Testis (tissue), 3 donors: ENCODE data around the gene CCDC50. TPM values are rescaled to one million over a fixed set of nuclear protein-coding genes. Genes with fewer than 3 reads are reported as not detected.

Experiments
- DNase-seq: peaks from one replicate; pipeline ENCODE4 v3.0.0-alpha.2; 2019
- H3K27ac ChIP-seq, 2 donors: fragments of 200-600 bp; sonication (generic); one replicate each; pipeline ENCODE4 v1.5.1; 2019
- H3K27me3 ChIP-seq: fragments of 200-600 bp; sonication (generic); one replicate; pipeline ENCODE4 v1.5.1; 2019
- H3K36me3 ChIP-seq: fragments of 200-600 bp; sonication (generic); one replicate; pipeline ENCODE4 v1.5.1; 2017; ENCODE audit warnings: low read depth; ENCODE audit errors: missing control alignments
- H3K4me1 ChIP-seq: fragments of 200-600 bp; sonication (generic); one replicate; pipeline ENCODE4 v1.5.1; 2019
- H3K4me3 ChIP-seq, 2 donors: fragments of 200-600 bp; sonication (generic); one replicate each; pipeline ENCODE4 v1.5.1; 2017 to 2019
- H3K9me3 ChIP-seq: fragments of 200-600 bp; sonication (generic); one replicate; pipeline ENCODE4 v1.5.1; 2017
- POLR2A ChIP-seq: fragments of 450-650 bp; IDR thresholded peaks from one replicate; pipeline ENCODE4 v1.6.1; 2017; ENCODE audit warnings: antibody characterized with exemption, mild to moderate bottlenecking, moderate library complexity
- WGBS, 2 donors: methylation state at CpG; one replicate each; pipeline ENCODE4 v1.1.5; 2018; 5-methylcytosine and 5-hydroxymethylcytosine counted together
- intact Hi-C: fragments of 100-400 bp; cut with DNase I; formaldehyde crosslinking; loops from one replicate; pipeline ENCODE4 v1.15.1; 2023; ENCODE audit warnings: low total_unique reads
- polyA plus RNA-seq: library from polyadenylated mRNA; stranded (reverse); fragments of 350-450 nt; fragmentation: Illumina TruSeq; extraction: RNeasy Lipid Tissue Mini Kit (QIAGEN cat#74804); gene quantifications from one replicate; pipeline ENCODE4 v1.2.3, GENCODE V29; 2014; ENCODE audit warnings: low read depth, low replicate concordance; ENCODE audit not compliant: insufficient read depth
- total RNA-seq, 2 donors: library from RNA; depleted of rRNA; stranded (reverse); fragments of >200 nt; gene quantifications; one replicate each; pipeline ENCODE4 v1.2.3, GENCODE V29; 2016
- TF ChIP-seq, protein P1 (sequence below), 3 experiments: fragments of 450-650 bp in 2 of 3; fragments of 200-600 bp in 1 of 3; sonication (generic) in 1 of 3; IDR thresholded peaks; one replicate each; pipeline ENCODE4 v1.5.1; 2016 to 2019; ENCODE audit warnings: antibody characterized with exemption in 3 of 3, mild to moderate bottlenecking in 2 of 3, moderate library complexity in 1 of 3

The CCDC50 gene
- total and polyA plus RNA-seq, 3 donors from 2014 or later = 65.0 to 69.9 (median 68.2) TPM

- Histone ChIP-seq H3K9me3 (no peaks in the 10 kb centered on the region), H3K27ac (no peak overlapping the region), H3K36me3 (no peaks in the 10 kb centered on the region), H3K27me3 (no peaks in the 10 kb centered on the region), H3K4me3 (no peak overlapping the region), H3K4me1 (peaks cover 15% of the 10 kb centered on the region)
- 74 to 80% methylated on average over 1 of the region's 1 CpG for WGBS, 2 donors
- no peak for DNase-seq
- intact Hi-C loops = no loop called here
- TF ChIP-seq, protein P1, sequence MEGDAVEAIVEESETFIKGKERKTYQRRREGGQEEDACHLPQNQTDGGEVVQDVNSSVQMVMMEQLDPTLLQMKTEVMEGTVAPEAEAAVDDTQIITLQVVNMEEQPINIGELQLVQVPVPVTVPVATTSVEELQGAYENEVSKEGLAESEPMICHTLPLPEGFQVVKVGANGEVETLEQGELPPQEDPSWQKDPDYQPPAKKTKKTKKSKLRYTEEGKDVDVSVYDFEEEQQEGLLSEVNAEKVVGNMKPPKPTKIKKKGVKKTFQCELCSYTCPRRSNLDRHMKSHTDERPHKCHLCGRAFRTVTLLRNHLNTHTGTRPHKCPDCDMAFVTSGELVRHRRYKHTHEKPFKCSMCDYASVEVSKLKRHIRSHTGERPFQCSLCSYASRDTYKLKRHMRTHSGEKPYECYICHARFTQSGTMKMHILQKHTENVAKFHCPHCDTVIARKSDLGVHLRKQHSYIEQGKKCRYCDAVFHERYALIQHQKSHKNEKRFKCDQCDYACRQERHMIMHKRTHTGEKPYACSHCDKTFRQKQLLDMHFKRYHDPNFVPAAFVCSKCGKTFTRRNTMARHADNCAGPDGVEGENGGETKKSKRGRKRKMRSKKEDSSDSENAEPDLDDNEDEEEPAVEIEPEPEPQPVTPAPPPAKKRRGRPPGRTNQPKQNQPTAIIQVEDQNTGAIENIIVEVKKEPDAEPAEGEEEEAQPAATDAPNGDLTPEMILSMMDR (IDR thresholded peaks at IDR 0.05) = no peak
- no peak for TF ChIP-seq POLR2A
Measured at GRCh38 chr3:191387441-191388077, 58.4 kb downstream of the CCDC50 start.

GRCh38 chr3:191388823-191389222, 59.6 kb downstream of the CCDC50 start:
- intact Hi-C loops = no loop called here

DNA sequence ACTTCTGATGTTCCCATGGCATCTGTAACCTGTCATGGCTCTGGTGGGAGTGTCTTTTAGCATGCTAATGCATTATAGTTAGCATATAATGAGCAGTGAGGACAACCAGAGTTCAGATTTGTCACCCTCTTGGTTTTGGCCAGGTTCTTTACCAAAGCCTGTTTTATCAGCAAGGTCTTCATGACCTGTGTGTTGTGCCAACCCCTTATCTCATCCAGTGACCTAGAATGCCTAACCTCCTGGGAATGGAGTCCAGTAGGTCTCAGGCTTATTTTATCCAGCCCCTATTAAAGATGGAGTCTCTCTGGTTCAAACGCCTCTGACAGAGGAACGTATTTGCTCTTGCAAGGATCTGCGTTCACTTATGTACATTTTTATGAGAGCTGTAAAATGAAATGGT, 61.4 kb downstream of the CCDC50 start:
- TF ChIP-seq POLR2A = no peak
- TF ChIP-seq, protein P1 (IDR thresholded peaks at IDR 0.05) = no peak
- H3K4me3 ChIP-seq = no peak overlapping the region
- no peaks in the 10 kb centered on the region for H3K36me3 ChIP-seq
- no peaks in the 10 kb centered on the region for H3K27me3 ChIP-seq
- intact Hi-C loops = no loop called here
- WGBS, 2 donors = 87 to 90% methylated on average over 3 of the region's 3 CpGs
- H3K4me1 ChIP-seq = peaks cover 5% of the 10 kb centered on the region
- H3K27ac ChIP-seq = no peak overlapping the region
- no peaks in the 10 kb centered on the region for H3K9me3 ChIP-seq
- DNase-seq = no peak

More at GRCh38 chr3:191388823-191389222, 59.6 kb downstream of the CCDC50 start:
- no peaks in the 10 kb centered on the region for H3K27me3 ChIP-seq
- H3K36me3 ChIP-seq = no peaks in the 10 kb centered on the region
- no peak overlapping the region for H3K4me3 ChIP-seq
- TF ChIP-seq POLR2A = no peak
- TF ChIP-seq, protein P1 (IDR thresholded peaks at IDR 0.05) = peak in 1 of 3 experiments; percentile 25
- no peak overlapping the region for H3K27ac ChIP-seq
- H3K4me1 ChIP-seq = peaks cover 7% of the 10 kb centered on the region
- DNase-seq = no peak
- 49 to 52% methylated on average over 1 of the region's 1 CpG for WGBS, 2 donors
- no peaks in the 10 kb centered on the region for H3K9me3 ChIP-seq

DNA sequence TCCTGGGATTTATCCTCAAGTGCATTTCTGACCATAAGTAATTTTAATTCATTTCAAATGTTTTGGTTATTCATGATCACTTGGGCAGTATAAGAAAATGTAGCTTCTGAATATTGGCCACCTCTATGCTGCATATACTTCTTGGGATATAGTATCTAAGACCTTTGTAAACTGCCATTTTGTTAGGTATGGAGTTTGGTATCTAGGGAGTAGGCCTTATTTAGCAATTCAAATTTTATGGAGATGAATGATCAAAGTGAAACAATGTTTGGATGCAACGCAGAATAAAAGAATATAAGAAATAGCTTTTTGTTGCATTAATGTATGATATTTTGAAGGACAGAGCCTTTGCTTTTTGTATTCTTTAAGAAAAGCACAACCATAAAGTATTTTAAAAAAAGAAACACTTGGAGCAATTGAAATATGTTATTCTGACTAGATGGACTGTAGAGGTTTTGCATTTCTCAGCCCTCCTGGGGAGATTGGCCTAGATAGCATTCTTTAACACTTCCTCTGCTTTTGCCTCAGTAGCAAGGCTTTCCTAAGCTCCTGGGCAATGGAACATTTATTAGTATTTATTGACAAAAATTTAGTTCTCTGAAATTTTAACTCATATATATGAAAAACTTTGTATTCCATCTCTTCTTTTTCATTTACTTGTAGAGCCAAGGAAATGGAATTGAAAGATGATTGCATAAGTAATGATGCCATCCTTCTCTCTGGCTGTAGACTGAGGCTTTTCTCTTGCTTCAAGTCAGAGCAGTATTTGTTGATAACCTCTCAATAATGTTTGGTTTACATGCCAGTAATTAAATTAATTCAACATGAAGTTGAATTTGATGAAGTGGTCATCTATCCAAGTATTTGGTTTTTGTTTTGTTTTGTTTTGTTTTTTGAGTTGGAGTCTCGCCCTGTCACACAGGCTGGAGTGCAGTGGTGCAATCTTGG, 62.9 kb downstream of the CCDC50 start:
- no peak for DNase-seq
- Histone ChIP-seq H3K36me3 (no peaks in the 10 kb centered on the region), H3K27ac (no peak overlapping the region), H3K4me3 (no peak overlapping the region), H3K9me3 (no peaks in the 10 kb centered on the region), H3K4me1 (peaks cover 5% of the 10 kb centered on the region), H3K27me3 (no peaks in the 10 kb centered on the region)
- intact Hi-C loops = no loop called here
- WGBS, 2 donors = 81 to 87% methylated on average over 2 of the region's 2 CpGs
- no peak for TF ChIP-seq POLR2A
- TF ChIP-seq, protein P1 (IDR thresholded peaks at IDR 0.05) = no peak
